K562 (cell line): ENCODE results near the gene HPSE2. TPM values are rescaled to one million over a fixed set of nuclear protein-coding genes. Genes with fewer than 3 reads are reported as not detected.
A peak's percentile ranks its signal among the peaks of the same experiment; 100 is the strongest.

Experiments
- ATAC-seq: fragments of 200-7000 bp; cut with Tn5 transposase; 3 replicates; pipeline ENCODE4 v1.9.1; 2020; ENCODE audit warnings: moderate library complexity
- BruUV-seq: library from RNA; stranded (reverse); fragments of 400-500 nt; replicated peaks from 2 replicates; lab custom pipeline; 2021; lab: Mats Ljungman, UMichigan
- CTCF ChIA-PET: fragments of 300-600 bp; formaldehyde crosslinking; extraction: SDS; loops from one replicate; lab custom pipeline; 2021; ENCODE audit warnings: low intra/inter-chr PET ratio; lab: Yijun Ruan, JAX
- POLR2A ChIA-PET: fragments of 300-600, 350-650 bp; sonication (Branson Sonifier 250); formaldehyde crosslinking; extraction: SDS; loops from one replicate; lab custom pipeline; 2021; ENCODE audit warnings: antibody characterized with exemption, inconsistent platforms; lab: Yijun Ruan, JAX
- DNase-seq, 4 experiments: peaks; one replicate each; pipeline versions ENCODE4 v3.0.0 to v3.0.0-alpha.2; 2011 to 2018; ENCODE audit warnings: low spot score in 3 of 4, mixed read lengths in 3 of 4; ENCODE audit errors: extremely low read depth in 1 of 4
- FAIRE-seq: peaks from 2 replicates; lab custom pipeline; 2011; peaks lifted over from hg19 to GRCh38; lab: Jason Lieb, UNC
- H2AFZ ChIP-seq: 2 replicates; pipeline ENCODE4 v1.6.0; 2011; ENCODE audit warnings: low read depth, low read length, control low read depth, inconsistent platforms
- H3K27ac ChIP-seq: fragments of 200-600 bp; 3 replicates; pipeline ENCODE4 v1.8.0; 2011; ENCODE audit warnings: low read depth, mild to moderate bottlenecking, control low read depth, inconsistent platforms, low read length, moderate library complexity, mixed read lengths; ENCODE audit errors: extremely low read depth
- H3K27me3 ChIP-seq, 2 experiments: fragments of 300-600 bp in 1 of 2; 2 replicates in 1 of 2; 3 replicates in 1 of 2; pipeline versions ENCODE4 v1.6.0 to v1.8.0; 2011; ENCODE audit warnings: inconsistent platforms in 2 of 2, low read length in 2 of 2, mild to moderate bottlenecking in 1 of 2, mixed read lengths in 1 of 2, moderate library complexity in 1 of 2; ENCODE audit not compliant: control insufficient read depth in 2 of 2, insufficient read depth in 2 of 2
- H3K36me3 ChIP-seq: fragments of 300-600 bp; 3 replicates; pipeline ENCODE4 v1.8.0; 2011; ENCODE audit warnings: mild to moderate bottlenecking, low read length, inconsistent platforms; ENCODE audit not compliant: control insufficient read depth, insufficient read depth
- H3K4me1 ChIP-seq, 2 experiments: fragments of 200-600 bp in 1 of 2; replicated peaks in 1 of 2; 2 replicates in 1 of 2; 3 replicates in 1 of 2; pipeline versions ENCODE4 v1.5.1 to v1.8.0; 2011; ENCODE audit warnings: inconsistent platforms in 2 of 2, low read length in 2 of 2, mild to moderate bottlenecking in 1 of 2, mixed read lengths in 1 of 2, moderate library complexity in 1 of 2; ENCODE audit not compliant: control insufficient read depth in 2 of 2, insufficient read depth in 2 of 2
- H3K4me2 ChIP-seq: 2 replicates; pipeline ENCODE4 v1.6.1; 2011; ENCODE audit warnings: low read length, control low read depth, inconsistent platforms, mixed read lengths; ENCODE audit not compliant: insufficient read depth
- H3K4me3 ChIP-seq: fragments of 200-600 bp; sonication (generic), shearing (Covaris generic); 2 replicates; pipeline ENCODE4 v1.5.1; 2016; ENCODE audit warnings: control low read depth, inconsistent platforms
- H3K79me2 ChIP-seq: fragments of 200-600 bp; 3 replicates; pipeline ENCODE4 v1.8.0; 2011; ENCODE audit warnings: low read length, inconsistent platforms; ENCODE audit not compliant: control insufficient read depth, insufficient read depth
- H3K9ac ChIP-seq, 2 experiments: 2 replicates each; pipeline versions ENCODE4 v1.6.0 to v1.6.1; 2011; ENCODE audit warnings: low read depth in 2 of 2, low read length in 2 of 2, control low read depth in 1 of 2, inconsistent platforms in 1 of 2, mild to moderate bottlenecking in 1 of 2, mixed read lengths in 1 of 2; ENCODE audit not compliant: insufficient read depth in 1 of 2
- H3K9me1 ChIP-seq: one replicate; pipeline ENCODE4 v1.6.0; 2011; ENCODE audit warnings: inconsistent platforms, mild to moderate bottlenecking, low read length, moderate library complexity; ENCODE audit not compliant: control insufficient read depth, insufficient read depth
- H3K9me3 ChIP-seq: replicated peaks from 2 replicates; pipeline ENCODE4 v1.5.1; 2011; ENCODE audit warnings: low read depth, low read length, inconsistent platforms; ENCODE audit not compliant: control insufficient read depth, insufficient read depth
- H4K20me1 ChIP-seq: replicated peaks from 2 replicates; pipeline ENCODE4 v1.6.1; 2011; ENCODE audit warnings: low read length, inconsistent platforms, mixed read lengths; ENCODE audit not compliant: control insufficient read depth, insufficient read depth
- BRCA1 ChIP-seq, 2 experiments: fragments of 450-650 bp in 1 of 2; sonication (generic) in 1 of 2; formaldehyde crosslinking in 1 of 2; IDR thresholded peaks; 2 replicates each; pipeline versions ENCODE4 v1.5.0 to v1.6.1; 2017 to 2020; ENCODE audit warnings: mild to moderate bottlenecking in 1 of 2, missing genetic modification reagents in 1 of 2
- BRF2 ChIP-seq: IDR thresholded peaks from 3 replicates; pipeline ENCODE4 v1.6.1; 2011; ENCODE audit warnings: borderline replicate concordance, mild to moderate bottlenecking; ENCODE audit not compliant: insufficient read length, insufficient read depth
- KAT7 ChIP-seq: sonication (generic); formaldehyde crosslinking; IDR thresholded peaks from 2 replicates; pipeline ENCODE4 v1.8.0; 2022; ENCODE audit warnings: missing genetic modification reagents, mild to moderate bottlenecking, borderline replicate concordance
- SMARCE1 ChIP-seq: fragments of 450-650 bp; IDR thresholded peaks from 2 replicates; pipeline ENCODE4 v1.7.1; 2016; ENCODE audit warnings: mild to moderate bottlenecking
- TGIF2 ChIP-seq: sonication (generic); formaldehyde crosslinking; IDR thresholded peaks from 2 replicates; pipeline ENCODE4 v1.8.1; 2022; ENCODE audit warnings: mild to moderate bottlenecking, missing genetic modification reagents, moderate library complexity
- ZBTB40 ChIP-seq, 2 experiments: fragments of 450-650 bp in 1 of 2; sonication (generic) in 1 of 2; formaldehyde crosslinking in 1 of 2; IDR thresholded peaks; 2 replicates each; pipeline versions ENCODE4 v1.7.1 to v1.9.0; 2016 to 2022; ENCODE audit warnings: inconsistent platforms in 1 of 2, mild to moderate bottlenecking in 1 of 2, missing genetic modification reagents in 1 of 2
- in situ Hi-C: fragments of 300-500 bp; cut with MboI; formaldehyde crosslinking; loops from 4 replicates; pipeline ENCODE4 v1.15.0; 2018; ENCODE audit warnings: inconsistent platforms, mixed read lengths
- intact Hi-C: fragments of 100-400 bp; cut with micrococcal nuclease; formaldehyde crosslinking; loops from 2 replicates; pipeline ENCODE4 v1.14.2; 2022
- polyA plus RNA-seq, 8 experiments: library from polyadenylated mRNA; depleted of rRNA in 4 of 8; stranded (reverse) in 5 of 8; unstranded in 3 of 8; fragments of >200 nt; fragmentation: Nextera tagmentation in 2 of 8; fragmentation: Illumina TruSeq in 1 of 8; extraction: Ambion mirVana in 2 of 8; extraction: Trizol in 1 of 8; gene quantifications; 2 replicates each; pipeline versions ENCODE4 v1.2.1 to v1.2.3, GENCODE V29; 2011 to 2014; ENCODE audit warnings: inconsistent platforms in 1 of 8, missing spikeins in 1 of 8
- total RNA-seq, 7 experiments: library from RNA; depleted of rRNA in 6 of 7; stranded (reverse); fragments of >200 nt in 6 of 7; fragmentation: Illumina TruSeq in 2 of 7; extraction: Trizol in 2 of 7; gene quantifications; 2 replicates each; pipeline versions ENCODE4 v1.2.1 to v1.2.3, GENCODE V29; 2011 to 2021; ENCODE audit warnings: low replicate concordance in 1 of 7
- TF ChIP-seq, protein P1 (sequence below): sonication (generic); formaldehyde crosslinking; IDR thresholded peaks from 2 replicates; pipeline ENCODE4 v1.8.1; 2023; ENCODE audit warnings: mild to moderate bottlenecking, missing genetic modification reagents, moderate library complexity

The HPSE2 gene
- total and polyA plus RNA-seq, 9 of the 15 experiments (the other 6 are each of a cell fraction or from before 2014, with no cell fraction given), result 0.03 to 0.10 (median 0.04) TPM; not detected in 2

GRCh38 chr10:99115703-99116102, 119.9 kb downstream of the HPSE2 start:
- ChIA-PET POLR2A (no interaction called here), CTCF (no interaction called here)
- intact Hi-C loops (no loop called here), in situ Hi-C loops (no loop called here)
- H3K27me3 ChIP-seq, result no peaks in the 10 kb centered on the region
- no peaks in the 10 kb centered on the region for H4K20me1 ChIP-seq
- no peak overlapping the region for H3K4me2 ChIP-seq
- no peaks in the 10 kb centered on the region for H3K4me1 ChIP-seq
- no peak for FAIRE-seq
- no TSS peak for BruUV-seq
- H3K9ac ChIP-seq, result no peak overlapping the region
- no peak overlapping the region for H3K27ac ChIP-seq
- H3K4me3 ChIP-seq, result no peak overlapping the region
- H3K9me3 ChIP-seq, result no peaks in the 10 kb centered on the region
- H3K36me3 ChIP-seq, result no peaks in the 10 kb centered on the region
- no peak for DNase-seq
- H3K79me2 ChIP-seq, result no peaks in the 10 kb centered on the region
- H3K9me1 ChIP-seq, result no peaks in the 10 kb centered on the region
- H2AFZ ChIP-seq, result peak overlapping the region; percentile 32; the same call in 1 of the 2 replicates
- ATAC-seq, result no peak
- TF ChIP-seq, protein P1, sequence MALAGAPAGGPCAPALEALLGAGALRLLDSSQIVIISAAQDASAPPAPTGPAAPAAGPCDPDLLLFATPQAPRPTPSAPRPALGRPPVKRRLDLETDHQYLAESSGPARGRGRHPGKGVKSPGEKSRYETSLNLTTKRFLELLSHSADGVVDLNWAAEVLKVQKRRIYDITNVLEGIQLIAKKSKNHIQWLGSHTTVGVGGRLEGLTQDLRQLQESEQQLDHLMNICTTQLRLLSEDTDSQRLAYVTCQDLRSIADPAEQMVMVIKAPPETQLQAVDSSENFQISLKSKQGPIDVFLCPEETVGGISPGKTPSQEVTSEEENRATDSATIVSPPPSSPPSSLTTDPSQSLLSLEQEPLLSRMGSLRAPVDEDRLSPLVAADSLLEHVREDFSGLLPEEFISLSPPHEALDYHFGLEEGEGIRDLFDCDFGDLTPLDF, result no peak
- TF ChIP-seq BRF2 (no peak), KAT7 (CRISPR knock-in tag) (no peak), SMARCE1 (no peak), BRCA1 (IDR thresholded peaks at IDR 0.05) (no peak), BRCA1 (CRISPR knock-in tag; IDR thresholded peaks at IDR 0.05) (no peak), TGIF2 (no peak), ZBTB40 (IDR thresholded peaks at IDR 0.05) (no peak), ZBTB40 (CRISPR knock-in tag; IDR thresholded peaks at IDR 0.05) (no peak)
